Gastroesophageal sphincter (tissue), 3 donors: ENCODE data around the gene ZNF362.

Experiments used
- EP300 ChIP-seq: sonication (generic); formaldehyde crosslinking; IDR thresholded peaks from one replicate; pipeline ENCODE4 v1.6.1; 2017; ENCODE audit warnings: antibody characterized with exemption, mild to moderate bottlenecking
- TF ChIP-seq, protein P1 (sequence below), 4 experiments: fragments of 200-600 bp in 2 of 4; fragments of 450-650 bp in 2 of 4; sonication (generic) in 1 of 4; IDR thresholded peaks; one replicate each; pipeline ENCODE4 v1.5.1; 2017 to 2019; ENCODE audit warnings: antibody characterized with exemption in 4 of 4, mild to moderate bottlenecking in 2 of 4, moderate library complexity in 2 of 4

DNA sequence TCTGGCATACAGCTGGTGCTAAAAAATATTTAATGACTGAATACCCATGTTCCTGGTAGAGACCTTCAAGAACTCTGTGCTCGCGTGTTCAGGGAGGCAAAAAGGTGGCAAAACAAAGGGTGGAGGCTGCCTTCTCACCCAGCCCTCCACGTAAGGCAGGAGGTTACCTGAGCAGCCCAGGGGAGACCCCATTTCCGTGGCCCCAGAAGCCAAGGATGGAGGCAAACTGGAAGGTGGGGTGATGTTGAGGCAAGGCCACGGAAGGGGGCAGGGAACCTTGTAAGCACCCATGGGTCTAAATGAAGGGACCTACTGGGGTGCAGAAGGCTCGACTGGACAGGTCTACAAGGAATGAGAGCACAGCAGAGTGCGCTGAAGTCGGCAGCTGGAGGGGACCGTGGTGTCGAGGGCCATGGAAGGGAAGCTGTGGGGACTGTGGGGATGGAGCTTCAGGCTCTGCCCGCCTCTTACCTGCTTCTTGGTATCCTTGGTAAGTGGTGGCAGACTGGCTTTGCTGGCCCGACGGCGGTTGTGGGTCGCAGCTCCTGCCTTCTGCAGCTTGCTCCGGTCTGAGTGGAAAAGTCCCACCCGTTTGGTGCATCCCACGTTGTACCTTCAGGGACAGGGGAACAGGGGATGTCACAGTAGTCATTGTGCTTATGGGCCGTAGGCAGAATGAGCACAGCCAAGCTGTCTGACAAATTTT is 73.5 kb downstream of the ZNF362 start:
- TF ChIP-seq, protein P1, sequence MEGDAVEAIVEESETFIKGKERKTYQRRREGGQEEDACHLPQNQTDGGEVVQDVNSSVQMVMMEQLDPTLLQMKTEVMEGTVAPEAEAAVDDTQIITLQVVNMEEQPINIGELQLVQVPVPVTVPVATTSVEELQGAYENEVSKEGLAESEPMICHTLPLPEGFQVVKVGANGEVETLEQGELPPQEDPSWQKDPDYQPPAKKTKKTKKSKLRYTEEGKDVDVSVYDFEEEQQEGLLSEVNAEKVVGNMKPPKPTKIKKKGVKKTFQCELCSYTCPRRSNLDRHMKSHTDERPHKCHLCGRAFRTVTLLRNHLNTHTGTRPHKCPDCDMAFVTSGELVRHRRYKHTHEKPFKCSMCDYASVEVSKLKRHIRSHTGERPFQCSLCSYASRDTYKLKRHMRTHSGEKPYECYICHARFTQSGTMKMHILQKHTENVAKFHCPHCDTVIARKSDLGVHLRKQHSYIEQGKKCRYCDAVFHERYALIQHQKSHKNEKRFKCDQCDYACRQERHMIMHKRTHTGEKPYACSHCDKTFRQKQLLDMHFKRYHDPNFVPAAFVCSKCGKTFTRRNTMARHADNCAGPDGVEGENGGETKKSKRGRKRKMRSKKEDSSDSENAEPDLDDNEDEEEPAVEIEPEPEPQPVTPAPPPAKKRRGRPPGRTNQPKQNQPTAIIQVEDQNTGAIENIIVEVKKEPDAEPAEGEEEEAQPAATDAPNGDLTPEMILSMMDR (IDR thresholded peaks at IDR 0.05): no peak
- TF ChIP-seq EP300: no peak
